Measurements from ENCODE around the gene GPR141.

- no peak for TF ChIP-seq CTCF (IDR thresholded peaks at IDR 0.05)
- no peak for TF ChIP-seq POLR2A (IDR thresholded peaks at IDR 0.05)
These were observed 51.6 kb downstream of the GPR141 start for GRCh38 chr7:37735196-37735595.

Data from adrenal gland (tissue), 5 donors.